Keratinocyte (primary cell): ENCODE data around the gene RHOG. TPM values are rescaled to one million over a fixed set of nuclear protein-coding genes. Genes with fewer than 3 reads are reported as not detected.

Source experiments
- DNase-seq: peaks from one replicate; pipeline ENCODE4 v3.0.0-alpha.2; 2011; ENCODE audit warnings: low read depth, missing footprints, low spot score
- FAIRE-seq: peaks from 2 replicates; lab custom pipeline; 2011; peaks lifted over from hg19 to GRCh38; lab: Jason Lieb, UNC
- H2AFZ ChIP-seq: 2 replicates; pipeline ENCODE4 v1.6.0; 2012; ENCODE audit warnings: low read length, control low read depth, inconsistent platforms; ENCODE audit not compliant: control insufficient read depth
- H3K27ac ChIP-seq: 2 replicates; pipeline ENCODE4 v1.5.1; 2011; ENCODE audit warnings: low read length; ENCODE audit not compliant: control insufficient read depth, insufficient read depth
- H3K27me3 ChIP-seq: 3 replicates; pipeline ENCODE4 v1.6.0; 2011; ENCODE audit warnings: low read length; ENCODE audit not compliant: control insufficient read depth, insufficient read depth; ENCODE audit errors: extremely low read depth
- H3K36me3 ChIP-seq, 2 experiments: 2 replicates in 1 of 2; 3 replicates in 1 of 2; pipeline ENCODE4 v1.5.1; 2011; ENCODE audit warnings: low read length in 2 of 2, mild to moderate bottlenecking in 1 of 2; ENCODE audit not compliant: control insufficient read depth in 2 of 2, insufficient read depth in 2 of 2; ENCODE audit errors: extremely low read depth in 1 of 2
- H3K4me1 ChIP-seq: 3 replicates; pipeline ENCODE4 v1.5.1; 2011; ENCODE audit warnings: low read length; ENCODE audit not compliant: control insufficient read depth, insufficient read depth; ENCODE audit errors: extremely low read depth
- H3K4me2 ChIP-seq: 3 replicates; pipeline ENCODE4 v1.6.0; 2011; ENCODE audit warnings: low read depth, low read length; ENCODE audit not compliant: control insufficient read depth, insufficient read depth; ENCODE audit errors: extremely low read depth
- H3K4me3 ChIP-seq, 3 experiments: fragments of 200-600 bp in 1 of 3; sonication (generic) in 1 of 3; 2 replicates in 2 of 3; 3 replicates in 1 of 3; pipeline ENCODE4 v1.5.1; 2011 to 2016; ENCODE audit warnings: low read length in 3 of 3, mild to moderate bottlenecking in 3 of 3, control low read depth in 2 of 3, inconsistent platforms in 1 of 3, low read depth in 1 of 3, mixed read lengths in 1 of 3, mixed run types in 1 of 3, moderate library complexity in 1 of 3; ENCODE audit not compliant: control insufficient read depth in 2 of 3, insufficient read depth in 2 of 3; ENCODE audit errors: extremely low read depth in 1 of 3
- H3K79me2 ChIP-seq: 2 replicates; pipeline ENCODE4 v1.6.0; 2012; ENCODE audit warnings: low read length; ENCODE audit not compliant: control insufficient read depth, insufficient read depth
- H3K9ac ChIP-seq: 3 replicates; pipeline ENCODE4 v1.6.0; 2011; ENCODE audit warnings: low read length; ENCODE audit not compliant: control insufficient read depth, insufficient read depth; ENCODE audit errors: extremely low read depth
- H3K9me1 ChIP-seq: 3 replicates; pipeline ENCODE4 v1.6.0; 2011; ENCODE audit warnings: low read length; ENCODE audit not compliant: control insufficient read depth, insufficient read depth; ENCODE audit errors: extremely low read depth
- H3K9me3 ChIP-seq: 2 replicates; pipeline ENCODE4 v1.5.1; 2012; ENCODE audit warnings: low read depth, low read length; ENCODE audit not compliant: control insufficient read depth
- H4K20me1 ChIP-seq: 3 replicates; pipeline ENCODE4 v1.6.0; 2011; ENCODE audit warnings: low read length; ENCODE audit not compliant: control insufficient read depth, insufficient read depth; ENCODE audit errors: extremely low read depth
- EZH2 ChIP-seq: IDR thresholded peaks from one replicate; pipeline ENCODE4 v1.6.1; 2012; ENCODE audit warnings: inconsistent platforms, mild to moderate bottlenecking, low read length, moderate library complexity
- dilution Hi-C: fragments of 300-500 bp; cut with MboI; formaldehyde crosslinking; loops from one replicate; pipeline ENCODE4 v1.7.0; 2020; ENCODE audit warnings: low sequenced_read_pairs; ENCODE audit not compliant: extremely low pct_ligation_motif_present
- polyA plus RNA-seq, 5 experiments: library from polyadenylated mRNA; depleted of rRNA in 3 of 5; stranded (reverse) in 3 of 5; stranded (forward) in 1 of 5; unstranded in 1 of 5; fragments of >200 nt; gene quantifications; 1 replicate in 1 of 5; 2 replicates in 3 of 5; 3 replicates in 1 of 5; pipeline versions ENCODE4 v1.2.1 to v1.2.3, GENCODE V29; 2011 to 2012; ENCODE audit warnings: missing spikeins in 2 of 5, low read depth in 1 of 5, low replicate concordance in 1 of 5
- TF ChIP-seq, protein P1 (sequence below), 3 experiments: IDR thresholded peaks in 1 of 3; conservative IDR thresholded peaks in 1 of 3; optimal IDR thresholded peaks in 1 of 3; 2 replicates in 2 of 3; 3 replicates in 1 of 3; pipeline versions ENCODE3 to v1.5.1; 2011; ENCODE audit warnings: low read length in 3 of 3, mild to moderate bottlenecking in 3 of 3, moderate library complexity in 2 of 3, control low read depth in 1 of 3, inconsistent platforms in 1 of 3; ENCODE audit not compliant: insufficient read depth in 2 of 3; ENCODE audit errors: extremely low read depth in 1 of 3

The RHOG gene
- polyA plus RNA-seq, 1 donor (not counting 4 experiments of a cell fraction or from before 2014, with no cell fraction given), result 39.8 TPM

GRCh38 chr11:3873712-3874349 lies 33.1 kb upstream of the RHOG start:
- Histone ChIP-seq H3K27ac (no peak overlapping the region), H2AFZ (no peak overlapping the region), H3K4me2 (no peak overlapping the region), H3K9ac (no peak overlapping the region), H3K79me2 (peaks cover 69% of the 10 kb centered on the region), H3K36me3 (peaks cover 0 to 2% of the 10 kb centered on the region in 2 experiments), H3K4me1 (peaks cover 11% of the 10 kb centered on the region), H3K9me3 (no peaks in the 10 kb centered on the region), H4K20me1 (no peaks in the 10 kb centered on the region), H3K27me3 (no peaks in the 10 kb centered on the region), H3K4me3 (no peak overlapping the region), H3K9me1 (no peaks in the 10 kb centered on the region)
- dilution Hi-C loops, result loop anchor here (25.0 kb wide), 1 partner anchor 188 kb away; no protein-coding TSS in a partner anchor
- no peak for DNase-seq
- TF ChIP-seq, protein P1, sequence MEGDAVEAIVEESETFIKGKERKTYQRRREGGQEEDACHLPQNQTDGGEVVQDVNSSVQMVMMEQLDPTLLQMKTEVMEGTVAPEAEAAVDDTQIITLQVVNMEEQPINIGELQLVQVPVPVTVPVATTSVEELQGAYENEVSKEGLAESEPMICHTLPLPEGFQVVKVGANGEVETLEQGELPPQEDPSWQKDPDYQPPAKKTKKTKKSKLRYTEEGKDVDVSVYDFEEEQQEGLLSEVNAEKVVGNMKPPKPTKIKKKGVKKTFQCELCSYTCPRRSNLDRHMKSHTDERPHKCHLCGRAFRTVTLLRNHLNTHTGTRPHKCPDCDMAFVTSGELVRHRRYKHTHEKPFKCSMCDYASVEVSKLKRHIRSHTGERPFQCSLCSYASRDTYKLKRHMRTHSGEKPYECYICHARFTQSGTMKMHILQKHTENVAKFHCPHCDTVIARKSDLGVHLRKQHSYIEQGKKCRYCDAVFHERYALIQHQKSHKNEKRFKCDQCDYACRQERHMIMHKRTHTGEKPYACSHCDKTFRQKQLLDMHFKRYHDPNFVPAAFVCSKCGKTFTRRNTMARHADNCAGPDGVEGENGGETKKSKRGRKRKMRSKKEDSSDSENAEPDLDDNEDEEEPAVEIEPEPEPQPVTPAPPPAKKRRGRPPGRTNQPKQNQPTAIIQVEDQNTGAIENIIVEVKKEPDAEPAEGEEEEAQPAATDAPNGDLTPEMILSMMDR (optimal IDR thresholded peaks at IDR 0.05 in 1 of 3, IDR thresholded peaks at IDR 0.05 in 1 of 3, conservative IDR thresholded peaks at IDR 0.05 in 1 of 3; ENCODE audit: extremely low read depth in 1 of 3, insufficient read depth in 2 of 3, low read length in 3 of 3), result no peak
- no peak for TF ChIP-seq EZH2
- FAIRE-seq, result no peak

DNA sequence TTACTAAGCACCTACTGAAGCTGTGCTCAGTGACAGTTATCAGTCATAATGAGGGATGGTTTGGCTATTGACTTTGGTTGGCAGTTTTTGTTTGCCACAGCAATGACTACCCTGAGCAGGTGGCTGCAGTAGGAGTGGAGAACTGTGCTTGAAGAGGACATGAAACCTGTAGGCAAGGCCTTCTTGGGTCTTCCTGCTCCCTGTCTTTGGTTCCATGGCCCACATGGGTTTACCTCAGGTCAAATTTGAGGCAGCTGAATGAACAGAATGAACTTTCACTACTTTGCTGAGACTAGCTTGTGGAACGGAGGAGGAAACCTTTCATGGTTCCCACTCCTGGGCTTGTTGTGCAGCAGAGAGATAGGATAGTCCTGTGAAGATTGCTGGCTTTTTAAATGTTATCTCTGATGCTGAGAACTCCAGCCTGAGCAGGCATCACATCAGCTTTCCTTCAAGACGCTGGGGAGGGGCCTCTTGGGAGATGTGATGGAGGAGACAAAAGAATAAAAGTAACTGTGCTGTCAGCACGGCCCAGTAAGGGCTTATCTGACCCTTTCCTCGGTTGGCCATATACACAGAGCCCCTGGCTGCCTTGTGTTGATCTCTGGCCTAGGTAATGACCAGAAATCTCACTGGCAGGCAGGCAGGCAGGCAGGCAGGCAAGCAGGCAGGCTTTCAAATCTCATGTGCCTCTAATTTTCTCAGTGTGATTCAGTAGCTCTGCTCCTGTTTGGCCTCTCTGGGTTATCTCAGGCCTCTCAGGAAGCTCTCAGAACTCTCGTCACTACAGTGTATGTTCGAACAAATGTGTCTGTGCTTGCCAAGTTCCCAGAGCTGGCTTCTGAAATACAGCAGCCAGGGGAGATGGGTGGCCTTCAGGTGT lies 26.7 kb upstream of the RHOG start:
- Histone ChIP-seq H3K4me2 (peak overlapping the region; percentile 49), H3K4me3 (no peak overlapping the region), H3K27me3 (no peaks in the 10 kb centered on the region), H3K9ac (no peak overlapping the region), H3K27ac (peak overlapping the region; percentile 52), H4K20me1 (no peaks in the 10 kb centered on the region), H3K36me3 (peaks cover 0 to 2% of the 10 kb centered on the region in 2 experiments), H3K9me3 (no peaks in the 10 kb centered on the region), H2AFZ (no peak overlapping the region), H3K79me2 (peaks cover 79% of the 10 kb centered on the region), H3K9me1 (no peaks in the 10 kb centered on the region), H3K4me1 (peaks cover 34% of the 10 kb centered on the region)
- dilution Hi-C loops, result loop anchor here (25.0 kb wide), 1 partner anchor 195 kb away; no protein-coding TSS in a partner anchor
- FAIRE-seq, result no peak
- DNase-seq, result no peak
- TF ChIP-seq EZH2, result no peak
- TF ChIP-seq, protein P1 (optimal IDR thresholded peaks at IDR 0.05 in 1 of 3, IDR thresholded peaks at IDR 0.05 in 1 of 3, conservative IDR thresholded peaks at IDR 0.05 in 1 of 3; ENCODE audit: extremely low read depth in 1 of 3, insufficient read depth in 2 of 3, low read length in 3 of 3), result no peak
